Measurements from ENCODE around the gene MAGOHB. TPM values are rescaled to one million over a fixed set of nuclear protein-coding genes. Genes with fewer than 3 reads are reported as not detected.
"Not testable (repeated sequence)": the region's sequence is repeated elsewhere in the genome, so short reads cannot be mapped to it uniquely, and the experiment has no call there.

The MAGOHB gene
- total RNA-seq, 1 experiment from 2014 or later, result 23.1 TPM

- Histone ChIP-seq H3K36me3 (replicated peaks; ENCODE audit: control insufficient read depth, insufficient read depth, low read length) (no peaks in the 10 kb centered on the region; the same call in 1 of the 2 replicates), H3K27me3 (ENCODE audit: control insufficient read depth, insufficient read depth, low read length) (no peaks in the 10 kb centered on the region)
- DNase-seq, result no peak
These were observed 22.4 kb downstream of the MAGOHB start for GRCh38 chr12:10590966-10591365.

GRCh38 chr12:10584415-10584814 lies 29.0 kb downstream of the MAGOHB start:
- Histone ChIP-seq H3K27me3 (ENCODE audit: control insufficient read depth, insufficient read depth, low read length) (no peaks in the 10 kb centered on the region), H3K4me3 (ENCODE audit: insufficient read depth, low read depth, low read length) (no peak overlapping the region), H3K36me3 (replicated peaks; ENCODE audit: control insufficient read depth, insufficient read depth, low read length) (peaks cover 3% of the 10 kb centered on the region; the same call in 1 of the 2 replicates)
- DNase-seq, result no peak

More at GRCh38 chr12:10590966-10591365, 22.4 kb downstream of the MAGOHB start:
- no peak overlapping the region for H3K4me3 ChIP-seq (ENCODE audit: insufficient read depth, low read depth, low read length)

GRCh38 chr12:10582704-10583103 lies 30.7 kb downstream of the MAGOHB start:
- Histone ChIP-seq H3K27me3 (ENCODE audit: control insufficient read depth, insufficient read depth, low read length) (no peaks in the 10 kb centered on the region), H3K4me3 (ENCODE audit: insufficient read depth, low read depth, low read length) (no peak overlapping the region), H3K36me3 (replicated peaks; ENCODE audit: control insufficient read depth, insufficient read depth, low read length) (peaks cover 3% of the 10 kb centered on the region; the same call in 1 of the 2 replicates)
- DNase-seq, result no peak

- not testable (repeated sequence) for H3K36me3 ChIP-seq (replicated peaks; ENCODE audit: control insufficient read depth, insufficient read depth, low read length); DNase-seq; H3K27me3 ChIP-seq (ENCODE audit: control insufficient read depth, insufficient read depth, low read length); H3K4me3 ChIP-seq (ENCODE audit: insufficient read depth, low read depth, low read length)
These were observed 31.3 kb downstream of the MAGOHB start for GRCh38 chr12:10582133-10582532.

GRCh38 chr12:10574307-10574706 lies 39.1 kb downstream of the MAGOHB start:
- H3K4me3 ChIP-seq (ENCODE audit: insufficient read depth, low read depth, low read length), result no peak overlapping the region
- H3K36me3 ChIP-seq (replicated peaks; ENCODE audit: control insufficient read depth, insufficient read depth, low read length), result no peaks in the 10 kb centered on the region
- H3K27me3 ChIP-seq (ENCODE audit: control insufficient read depth, insufficient read depth, low read length), result no peaks in the 10 kb centered on the region
- no peak for DNase-seq

GRCh38 chr12:10572021-10572490 lies 41.4 kb downstream of the MAGOHB start:
- H3K27me3 ChIP-seq (ENCODE audit: control insufficient read depth, insufficient read depth, low read length); H3K36me3 ChIP-seq (replicated peaks; ENCODE audit: control insufficient read depth, insufficient read depth, low read length); H3K4me3 ChIP-seq (ENCODE audit: insufficient read depth, low read depth, low read length); DNase-seq: not testable (repeated sequence)

- Histone ChIP-seq H3K36me3 (replicated peaks; ENCODE audit: control insufficient read depth, insufficient read depth, low read length) (no peaks in the 10 kb centered on the region), H3K4me3 (ENCODE audit: insufficient read depth, low read depth, low read length) (no peak overlapping the region), H3K27me3 (ENCODE audit: control insufficient read depth, insufficient read depth, low read length) (no peaks in the 10 kb centered on the region)
- DNase-seq, result no peak
These were observed 42.3 kb downstream of the MAGOHB start for GRCh38 chr12:10571141-10571540.

GRCh38 chr12:10567813-10568212 lies 45.6 kb downstream of the MAGOHB start:
- Histone ChIP-seq H3K4me3 (ENCODE audit: insufficient read depth, low read depth, low read length) (no peak overlapping the region), H3K27me3 (ENCODE audit: control insufficient read depth, insufficient read depth, low read length) (no peaks in the 10 kb centered on the region), H3K36me3 (replicated peaks; ENCODE audit: control insufficient read depth, insufficient read depth, low read length) (no peaks in the 10 kb centered on the region)
- DNase-seq, result no peak

- no peak for DNase-seq
- no peak overlapping the region for H3K4me3 ChIP-seq (ENCODE audit: insufficient read depth, low read depth, low read length)
- no peaks in the 10 kb centered on the region for H3K36me3 ChIP-seq (replicated peaks; ENCODE audit: control insufficient read depth, insufficient read depth, low read length)
- H3K27me3 ChIP-seq (ENCODE audit: control insufficient read depth, insufficient read depth, low read length), result no peaks in the 10 kb centered on the region
These were observed 49.4 kb downstream of the MAGOHB start for GRCh38 chr12:10563966-10564365.

- DNase-seq, result no peak
- H3K36me3 ChIP-seq (replicated peaks; ENCODE audit: control insufficient read depth, insufficient read depth, low read length), result no peaks in the 10 kb centered on the region
- H3K27me3 ChIP-seq (ENCODE audit: control insufficient read depth, insufficient read depth, low read length), result no peaks in the 10 kb centered on the region
- no peak overlapping the region for H3K4me3 ChIP-seq (ENCODE audit: insufficient read depth, low read depth, low read length)
These were observed 50.4 kb downstream of the MAGOHB start for GRCh38 chr12:10563002-10563401.

GRCh38 chr12:10562306-10562933 lies 51.0 kb downstream of the MAGOHB start:
- Histone ChIP-seq H3K27me3 (ENCODE audit: control insufficient read depth, insufficient read depth, low read length) (no peaks in the 10 kb centered on the region), H3K4me3 (ENCODE audit: insufficient read depth, low read depth, low read length) (no peak overlapping the region), H3K36me3 (replicated peaks; ENCODE audit: control insufficient read depth, insufficient read depth, low read length) (no peaks in the 10 kb centered on the region)
- peak; percentile 16 for DNase-seq

- H3K4me3 ChIP-seq (ENCODE audit: insufficient read depth, low read depth, low read length), result no peak overlapping the region
- H3K27me3 ChIP-seq (ENCODE audit: control insufficient read depth, insufficient read depth, low read length), result no peaks in the 10 kb centered on the region
- H3K36me3 ChIP-seq (replicated peaks; ENCODE audit: control insufficient read depth, insufficient read depth, low read length), result no peaks in the 10 kb centered on the region
- DNase-seq, result no peak
These were observed 54.2 kb downstream of the MAGOHB start for GRCh38 chr12:10559244-10559643.

GRCh38 chr12:10558789-10559188 lies 54.6 kb downstream of the MAGOHB start:
- DNase-seq, result no peak
- Histone ChIP-seq H3K36me3 (replicated peaks; ENCODE audit: control insufficient read depth, insufficient read depth, low read length) (no peaks in the 10 kb centered on the region), H3K4me3 (ENCODE audit: insufficient read depth, low read depth, low read length) (no peak overlapping the region), H3K27me3 (ENCODE audit: control insufficient read depth, insufficient read depth, low read length) (no peaks in the 10 kb centered on the region)

- no peaks in the 10 kb centered on the region for H3K36me3 ChIP-seq (replicated peaks; ENCODE audit: control insufficient read depth, insufficient read depth, low read length)
- H3K4me3 ChIP-seq (ENCODE audit: insufficient read depth, low read depth, low read length), result no peak overlapping the region
- no peak for DNase-seq
- H3K27me3 ChIP-seq (ENCODE audit: control insufficient read depth, insufficient read depth, low read length), result no peaks in the 10 kb centered on the region
These were observed 55.1 kb downstream of the MAGOHB start for GRCh38 chr12:10558301-10558700.

- no peak for DNase-seq
- Histone ChIP-seq H3K36me3 (replicated peaks; ENCODE audit: control insufficient read depth, insufficient read depth, low read length) (no peaks in the 10 kb centered on the region), H3K4me3 (ENCODE audit: insufficient read depth, low read depth, low read length) (no peak overlapping the region), H3K27me3 (ENCODE audit: control insufficient read depth, insufficient read depth, low read length) (no peaks in the 10 kb centered on the region)
These were observed 55.6 kb downstream of the MAGOHB start for GRCh38 chr12:10557766-10558165.

- Histone ChIP-seq H3K27me3 (ENCODE audit: control insufficient read depth, insufficient read depth, low read length) (no peaks in the 10 kb centered on the region), H3K36me3 (replicated peaks; ENCODE audit: control insufficient read depth, insufficient read depth, low read length) (no peaks in the 10 kb centered on the region), H3K4me3 (ENCODE audit: insufficient read depth, low read depth, low read length) (no peak overlapping the region)
- DNase-seq, result no peak
These were observed 56.1 kb downstream of the MAGOHB start for GRCh38 chr12:10557329-10557728.

All from H7 (cell line).